GM12878 (cell line): Measurements from ENCODE around the gene CBX2. TPM values are rescaled to one million over a fixed set of nuclear protein-coding genes. Genes with fewer than 3 reads are reported as not detected.

ENCODE experiments used
- ATAC-seq: fragments of 200-7000 bp; cut with Tn5 transposase; 3 replicates; pipeline ENCODE4 v1.9.1; 2020; ENCODE audit warnings: mild to moderate bottlenecking, moderate library complexity
- BruUV-seq: library from RNA; stranded (reverse); fragments of 400-500 nt; replicated peaks from 2 replicates; lab custom pipeline; 2021; lab: Mats Ljungman, UMichigan
- CTCF ChIA-PET: fragments of 300-600 bp; sonication (Branson Sonifier 250); formaldehyde crosslinking; extraction: SDS; loops from one replicate; lab custom pipeline; 2021; ENCODE audit warnings: inconsistent platforms; lab: Yijun Ruan, JAX
- POLR2A ChIA-PET: fragments of 350-600 bp; formaldehyde crosslinking; extraction: SDS; loops from one replicate; lab custom pipeline; 2021; ENCODE audit warnings: inconsistent platforms; lab: Charles Lee
- RAD21 ChIA-PET: fragments of 300-600 bp; sonication (Branson Sonifier 250); formaldehyde crosslinking; loops from one replicate; lab custom pipeline; 2023; ENCODE audit warnings: antibody characterized with exemption; ENCODE audit not compliant: unreplicated experiment; lab: Charles Lee
- SMC1A ChIA-PET: fragments of 300-600 bp; sonication (Branson Sonifier 250); formaldehyde crosslinking; loops from one replicate; lab custom pipeline; 2023; ENCODE audit not compliant: unreplicated experiment, uncharacterized antibody; lab: Charles Lee
- DNase-seq: peaks from one replicate; pipeline ENCODE4 v3.0.0-alpha.2; 2011; ENCODE audit warnings: low read depth, low spot score
- FAIRE-seq: peaks from 3 replicates; lab custom pipeline; 2011; peaks lifted over from hg19 to GRCh38; lab: Jason Lieb, UNC
- H2AFZ ChIP-seq: 2 replicates; pipeline ENCODE4 v1.6.0; 2011; ENCODE audit warnings: low read depth, low read length, control low read depth; ENCODE audit not compliant: control insufficient read depth
- H3K27ac ChIP-seq: 2 replicates; pipeline ENCODE4 v1.5.1; 2011; ENCODE audit warnings: control low read depth; ENCODE audit not compliant: control insufficient read depth, insufficient read depth
- H3K27me3 ChIP-seq, 2 experiments: replicated peaks in 1 of 2; 2 replicates each; pipeline versions ENCODE4 v1.6.0 to v1.6.1; 2011; ENCODE audit warnings: low read length in 1 of 2; ENCODE audit not compliant: control insufficient read depth in 2 of 2, insufficient read depth in 2 of 2
- H3K36me3 ChIP-seq, 2 experiments: 2 replicates each; pipeline ENCODE4 v1.5.1; 2011; ENCODE audit warnings: low read length in 1 of 2; ENCODE audit not compliant: control insufficient read depth in 2 of 2, insufficient read depth in 2 of 2
- H3K4me1 ChIP-seq: 2 replicates; pipeline ENCODE4 v1.6.1; 2011; ENCODE audit warnings: mild to moderate bottlenecking, low read length, moderate library complexity, mixed read lengths; ENCODE audit not compliant: control insufficient read depth, insufficient read depth
- H3K4me2 ChIP-seq: 2 replicates; pipeline ENCODE4 v1.6.0; 2011; ENCODE audit warnings: control low read depth; ENCODE audit not compliant: control insufficient read depth, insufficient read depth
- H3K4me3 ChIP-seq: fragments of 200-600 bp; sonication (generic); 2 replicates; pipeline ENCODE4 v1.5.1; 2016
- H3K79me2 ChIP-seq: 2 replicates; pipeline ENCODE4 v1.6.0; 2011; ENCODE audit warnings: low read length; ENCODE audit not compliant: control insufficient read depth, insufficient read depth
- H3K9ac ChIP-seq: 2 replicates; pipeline ENCODE4 v1.8.0; 2011; ENCODE audit warnings: low read length, control low read depth, mixed read lengths; ENCODE audit not compliant: control insufficient read depth, insufficient read depth
- H3K9me3 ChIP-seq: replicated peaks from 3 replicates; pipeline ENCODE4 v1.5.1; 2011; ENCODE audit warnings: mild to moderate bottlenecking, low read length; ENCODE audit not compliant: control insufficient read depth, insufficient read depth
- H4K20me1 ChIP-seq: 2 replicates; pipeline ENCODE4 v1.6.0; 2011; ENCODE audit not compliant: control insufficient read depth, insufficient read depth
- ATF7 ChIP-seq: fragments of 450-650 bp; IDR thresholded peaks from 2 replicates; pipeline ENCODE4 v1.6.1; 2016; ENCODE audit warnings: low read depth, mild to moderate bottlenecking
- CEBPB ChIP-seq, 2 experiments: fragments of 150-350 bp in 1 of 2; IDR thresholded peaks; 2 replicates each; pipeline ENCODE4 v1.6.1; 2012 to 2014; ENCODE audit warnings: low read depth in 2 of 2, low read length in 2 of 2, borderline replicate concordance in 1 of 2, inconsistent platforms in 1 of 2
- ESRRA ChIP-seq: IDR thresholded peaks from 2 replicates; pipeline ENCODE4 v1.6.1; 2012; ENCODE audit warnings: mild to moderate bottlenecking, low read length, improper control_type of control experiment
- HDAC2 ChIP-seq: fragments of 200-600 bp; sonication (generic); IDR thresholded peaks from 2 replicates; pipeline ENCODE4 v1.6.1; 2017
- MEF2B ChIP-seq: fragments of 450-650 bp; IDR thresholded peaks from 2 replicates; pipeline ENCODE4 v1.6.1; 2018; ENCODE audit warnings: mild to moderate bottlenecking, moderate library complexity; ENCODE audit not compliant: partially characterized antibody, poor library complexity, severe bottlenecking
- MYC ChIP-seq: IDR thresholded peaks from 2 replicates; pipeline ENCODE4 v1.6.1; 2011; ENCODE audit warnings: mild to moderate bottlenecking, low read length, moderate library complexity, inconsistent platforms; ENCODE audit not compliant: insufficient read depth, insufficient replicate concordance, insufficient read length, severe bottlenecking
- RAD51 ChIP-seq: fragments of 450-650 bp; IDR thresholded peaks from 2 replicates; pipeline ENCODE4 v1.6.1; 2016; ENCODE audit warnings: moderate library complexity, mild to moderate bottlenecking, inconsistent platforms
- SMARCA5 ChIP-seq: fragments of 450-650 bp; IDR thresholded peaks from 2 replicates; pipeline ENCODE4 v1.6.1; 2017; ENCODE audit warnings: mild to moderate bottlenecking
- SUZ12 ChIP-seq: fragments of 200-600 bp; sonication (generic); IDR thresholded peaks from one replicate; pipeline ENCODE4 v1.6.1; 2018; ENCODE audit warnings: antibody characterized with exemption, mild to moderate bottlenecking; ENCODE audit not compliant: unreplicated experiment
- WRNIP1 ChIP-seq: IDR thresholded peaks from 2 replicates; pipeline ENCODE4 v1.6.1; 2011; ENCODE audit warnings: low read depth, low read length, improper control_type of control experiment, borderline replicate concordance
- ZNF207 ChIP-seq: fragments of 450-650 bp; IDR thresholded peaks from 2 replicates; pipeline ENCODE4 v1.6.1; 2014; ENCODE audit warnings: antibody characterized with exemption, mild to moderate bottlenecking, borderline replicate concordance
- WGBS: methylation state at CpG from one replicate; pipeline ENCODE4 v1.1.6; 2016; ENCODE audit warnings: low lambda C conversion rate; ENCODE audit not compliant: insufficient replicate concordance, insufficient coverage; ENCODE audit errors: missing lambda C conversion rate; 5-methylcytosine and 5-hydroxymethylcytosine counted together
- in situ Hi-C: fragments of 300-500 bp; cut with MboI; formaldehyde crosslinking; loops from 9 replicates; pipeline ENCODE4 v1.14.3; 2018; ENCODE audit warnings: mixed read lengths
- intact Hi-C: fragments of 100-400 bp; cut with micrococcal nuclease; formaldehyde crosslinking; loops from one replicate; pipeline ENCODE4 v1.14.2; 2022; ENCODE audit not compliant: unreplicated experiment
- polyA plus RNA-seq, 11 experiments: library from polyadenylated mRNA; depleted of rRNA in 4 of 11; unstranded in 6 of 11; stranded (reverse) in 5 of 11; fragments of >200 nt; fragmentation: Nextera tagmentation in 4 of 11; fragmentation: Illumina TruSeq in 1 of 11; extraction: Ambion mirVana in 4 of 11; extraction: Trizol in 1 of 11; gene quantifications; 1 replicate in 1 of 11; 2 replicates in 10 of 11; pipeline versions ENCODE4 v1.2.1 to v1.2.3, GENCODE V29; 2011 to 2016; ENCODE audit warnings: inconsistent platforms in 2 of 11, missing spikeins in 2 of 11, low read depth in 1 of 11
- total RNA-seq, 4 experiments: library from RNA; depleted of rRNA in 3 of 4; stranded (reverse); fragments of >200 nt in 3 of 4; fragmentation: Illumina TruSeq in 1 of 4; extraction: Trizol in 1 of 4; gene quantifications; 2 replicates each; pipeline versions ENCODE4 v1.2.1 to v1.2.3, GENCODE V29; 2013 to 2021
- TF ChIP-seq, protein P1 (sequence below): fragments of 450-650 bp; IDR thresholded peaks from 2 replicates; pipeline ENCODE4 v1.6.1; 2016; ENCODE audit warnings: mild to moderate bottlenecking

CBX2 gene
- total and polyA plus RNA-seq, 10 of the 15 experiments (the other 5 are each of a cell fraction or from before 2014, with no cell fraction given), result 0.35 to 7.5 (median 4.2) TPM

DNA sequence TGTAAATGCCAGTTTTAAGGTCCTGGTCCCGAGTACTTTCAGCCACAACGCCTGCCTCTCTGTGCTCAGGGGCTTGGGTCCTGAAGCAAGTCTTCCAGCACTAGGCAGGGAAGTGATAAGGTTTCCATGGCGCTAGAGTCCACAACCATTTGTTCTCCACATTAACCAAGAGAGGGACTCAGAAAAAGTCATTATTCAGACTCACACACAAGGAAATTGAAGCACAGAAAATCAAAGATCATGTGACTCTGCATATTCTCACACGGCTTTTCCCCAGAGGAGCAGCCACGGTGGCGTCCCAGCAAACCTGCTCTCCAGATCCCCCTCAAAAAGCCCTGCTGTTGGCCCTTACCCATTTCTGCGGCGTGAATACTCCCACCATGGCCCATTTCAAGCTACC is 37.5 kb upstream of the CBX2 start:
- Histone ChIP-seq H3K9ac (no peak overlapping the region), H3K27me3 (peaks cover 0 to 7% of the 10 kb centered on the region in 2 experiments; a peak in 2 of 4 replicates), H3K36me3 (no peaks in the 10 kb centered on the region), H4K20me1 (no peaks in the 10 kb centered on the region), H3K9me3 (no peaks in the 10 kb centered on the region)
- CTCF ChIA-PET, result interaction anchor here (0.9 to 2.1 kb wide), 6 partner anchors 9 to 268 kb away, joined by 3 to 10 read pairs (median 4); no protein-coding TSS in a partner anchor
- intact Hi-C loops, result no loop called here
- in situ Hi-C loops, result no loop called here
- RAD21 ChIA-PET, result no interaction called here
- TF ChIP-seq SMARCA5 (no peak), MEF2B (peak; percentile 43), WRNIP1 (no peak), RAD51 (peak; percentile 30; the same call in 1 of the 2 replicates), ZNF207 (no peak)
- TF ChIP-seq, all 136 proteins: peak for 2
- ChIA-PET SMC1A (no interaction called here), POLR2A (no interaction called here)
- peaks cover under 1% of the 10 kb centered on the region; the same call in 1 of the 2 replicates for H3K4me1 ChIP-seq
- no peak overlapping the region for H2AFZ ChIP-seq
- H3K79me2 ChIP-seq, result no peaks in the 10 kb centered on the region
- H3K4me3 ChIP-seq, result no peak overlapping the region
- no peak for DNase-seq
- no peak overlapping the region for H3K4me2 ChIP-seq
- FAIRE-seq, result no peak
- no TSS peak for BruUV-seq
- ATAC-seq, result no peak
- WGBS, result 19% methylated on average over 8 of the region's 8 CpGs
- H3K27ac ChIP-seq, result no peak overlapping the region

DNA sequence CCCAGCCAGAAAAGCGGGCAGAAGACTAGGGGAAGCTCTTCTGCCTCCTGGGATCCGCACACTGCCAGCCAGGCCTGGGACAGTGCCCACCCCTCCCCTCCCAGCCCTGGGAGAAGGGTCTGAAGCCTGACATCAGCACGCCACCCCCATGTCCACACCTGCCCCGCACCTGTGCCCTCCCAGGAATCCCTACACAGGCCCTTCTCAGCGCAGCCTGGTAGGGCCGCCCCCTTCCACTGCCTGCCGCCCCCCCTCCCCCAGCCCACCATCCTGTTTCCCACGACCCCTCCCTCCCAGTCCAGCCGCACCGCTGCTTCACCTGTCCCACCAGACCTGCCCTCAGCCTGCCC is 36.6 kb upstream of the CBX2 start:
- Histone ChIP-seq H3K27me3 (peaks cover 0 to 7% of the 10 kb centered on the region in 2 experiments; a peak in 2 of 4 replicates), H3K9me3 (no peaks in the 10 kb centered on the region), H3K4me2 (0 out of 2 replicates have a peak overlapping the region, but pooled peaks have one; percentile 35), H3K79me2 (no peaks in the 10 kb centered on the region), H2AFZ (no peak overlapping the region), H3K27ac (no peak overlapping the region), H3K9ac (no peak overlapping the region), H3K4me1 (peaks cover 7% of the 10 kb centered on the region), H3K36me3 (no peaks in the 10 kb centered on the region), H3K4me3 (no peak overlapping the region), H4K20me1 (no peaks in the 10 kb centered on the region)
- intact Hi-C loops (no loop called here), in situ Hi-C loops (no loop called here)
- CTCF ChIA-PET, result interaction anchor here (0.8 to 2.1 kb wide), 13 partner anchors 8 to 267 kb away, joined by 3 to 16 read pairs (median 4); partner anchors contain the start of genes CBX2 and CBX4
- ATAC-seq (no peak), DNase-seq (no peak), FAIRE-seq (no peak)
- RAD21 ChIA-PET, result interaction anchor here (0.6 kb wide), 1 partner anchor 8 kb away, joined by 3 read pairs; no protein-coding TSS in a partner anchor
- POLR2A ChIA-PET, result interaction anchor here (0.6 kb wide), 1 partner anchor 29 kb away, joined by 3 read pairs; no protein-coding TSS in a partner anchor
- SMC1A ChIA-PET, result interaction anchor here (0.7 to 1.2 kb wide), 2 partner anchors 137 to 216 kb away, joined by 3 read pairs; no protein-coding TSS in a partner anchor
- BruUV-seq, result no TSS peak
- WGBS, result 36% methylated on average over 3 of the region's 10 CpGs
- TF ChIP-seq HDAC2 (no peak), CEBPB (IDR thresholded peaks at IDR 0.05; ENCODE audit: borderline replicate concordance in 1 of 2, low read depth in 2 of 2, low read length in 2 of 2) (no peak), MYC (no peak), ATF7 (no peak), ESRRA (no peak), SUZ12 (no peak)
- TF ChIP-seq, protein P1, sequence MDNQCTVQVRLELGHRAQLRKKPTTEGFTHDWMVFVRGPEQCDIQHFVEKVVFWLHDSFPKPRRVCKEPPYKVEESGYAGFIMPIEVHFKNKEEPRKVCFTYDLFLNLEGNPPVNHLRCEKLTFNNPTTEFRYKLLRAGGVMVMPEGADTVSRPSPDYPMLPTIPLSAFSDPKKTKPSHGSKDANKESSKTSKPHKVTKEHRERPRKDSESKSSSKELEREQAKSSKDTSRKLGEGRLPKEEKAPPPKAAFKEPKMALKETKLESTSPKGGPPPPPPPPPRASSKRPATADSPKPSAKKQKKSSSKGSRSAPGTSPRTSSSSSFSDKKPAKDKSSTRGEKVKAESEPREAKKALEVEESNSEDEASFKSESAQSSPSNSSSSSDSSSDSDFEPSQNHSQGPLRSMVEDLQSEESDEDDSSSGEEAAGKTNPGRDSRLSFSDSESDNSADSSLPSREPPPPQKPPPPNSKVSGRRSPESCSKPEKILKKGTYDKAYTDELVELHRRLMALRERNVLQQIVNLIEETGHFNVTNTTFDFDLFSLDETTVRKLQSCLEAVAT, result no peak
